Measurements from ENCODE around the gene LAMB1. TPM values are rescaled to one million over a fixed set of nuclear protein-coding genes. Genes with fewer than 3 reads are reported as not detected.

Gene LAMB1
- total RNA-seq, 1 experiment from 2014 or later = 169 TPM

DNA sequence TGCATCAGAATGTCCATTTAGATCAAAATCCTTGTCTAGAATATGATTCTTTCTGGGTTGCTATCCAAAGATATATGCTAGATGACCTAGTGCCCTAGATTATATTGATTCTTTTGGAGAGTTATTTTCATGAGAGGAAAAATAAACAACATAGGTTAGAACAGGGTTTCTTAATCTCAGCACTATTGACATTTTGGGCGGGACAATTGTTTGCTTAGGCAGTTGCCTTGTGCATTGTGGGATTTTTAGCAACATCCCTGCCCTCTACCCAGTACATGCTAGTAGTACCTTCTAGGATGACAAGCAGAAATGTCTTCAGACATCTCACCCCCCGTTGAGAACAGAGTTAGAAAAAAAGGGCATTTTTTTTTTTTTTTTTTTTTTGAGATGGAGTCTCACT, 25.1 kb upstream of the LAMB1 start:
- CTCF ChIA-PET = no interaction called here

DNA sequence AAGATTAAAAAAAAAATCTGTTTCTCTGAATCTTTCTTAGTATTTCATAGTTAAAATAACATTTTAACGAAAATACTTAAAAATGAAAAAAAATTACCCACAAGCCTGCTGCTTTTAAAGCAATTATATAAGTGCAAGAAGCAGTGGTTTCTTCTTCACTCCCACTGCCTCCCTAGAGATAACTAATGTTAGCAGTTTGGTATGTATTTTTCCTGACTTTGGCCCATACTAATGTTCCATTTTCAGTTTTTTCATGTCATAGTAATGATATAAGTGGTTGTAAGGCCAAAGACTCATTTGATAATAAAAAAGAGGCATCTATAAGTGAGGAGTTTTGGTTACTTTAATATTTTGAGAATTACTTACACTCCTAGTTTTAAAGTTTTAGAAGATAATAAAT, 24.3 kb upstream of the LAMB1 start:
- ChIA-PET POLR2A (ENCODE audit: low non-redundant PET) (no interaction called here), CTCF (no interaction called here)
- no peak for DNase-seq (ENCODE audit: low spot score)
- Histone ChIP-seq H3K36me3 (ENCODE audit: insufficient read depth, low read length, poor library complexity, severe bottlenecking) (no peaks in the 10 kb centered on the region), H3K4me3 (ENCODE audit: low read depth, low read length, poor library complexity, severe bottlenecking) (no peak overlapping the region), H3K27ac (ENCODE audit: low read depth, low read length, poor library complexity, severe bottlenecking) (no peak overlapping the region), H3K9me3 (ENCODE audit: low read depth, low read length, poor library complexity, severe bottlenecking) (no peaks in the 10 kb centered on the region), H3K4me1 (ENCODE audit: insufficient read depth, low read length, poor library complexity, severe bottlenecking) (peaks cover 18% of the 10 kb centered on the region), H3K27me3 (replicated peaks; ENCODE audit: insufficient read depth, low read depth, low read length, poor library complexity) (no peaks in the 10 kb centered on the region)
- no TSS peak for BruUV-seq (replicated peaks)
- TF ChIP-seq CTCF (conservative IDR thresholded peaks at IDR 0.05; ENCODE audit: low read depth, low read length) (no peak), EZH2 (IDR thresholded peaks at IDR 0.05; ENCODE audit: borderline replicate concordance, low read depth, low read length, poor library complexity, severe bottlenecking) (no peak)
- intact Hi-C loops (cut with micrococcal nuclease; ENCODE audit: unreplicated experiment) = no loop called here

More for the DNA sequence above, 25.1 kb upstream of the LAMB1 start:
- POLR2A ChIA-PET (ENCODE audit: low non-redundant PET) = no interaction called here
- no peaks in the 10 kb centered on the region for H3K27me3 ChIP-seq (replicated peaks; ENCODE audit: insufficient read depth, low read depth, low read length, poor library complexity)
- no peak for TF ChIP-seq CTCF (conservative IDR thresholded peaks at IDR 0.05; ENCODE audit: low read depth, low read length)
- no peak for DNase-seq (ENCODE audit: low spot score)
- intact Hi-C loops (cut with micrococcal nuclease; ENCODE audit: unreplicated experiment) = no loop called here
- no peak overlapping the region for H3K27ac ChIP-seq (ENCODE audit: low read depth, low read length, poor library complexity, severe bottlenecking)
- no TSS peak for BruUV-seq (replicated peaks)
- peaks cover 14% of the 10 kb centered on the region for H3K4me1 ChIP-seq (ENCODE audit: insufficient read depth, low read length, poor library complexity, severe bottlenecking)
- H3K9me3 ChIP-seq (ENCODE audit: low read depth, low read length, poor library complexity, severe bottlenecking) = no peaks in the 10 kb centered on the region
- no peak overlapping the region for H3K4me3 ChIP-seq (ENCODE audit: low read depth, low read length, poor library complexity, severe bottlenecking)
- no peaks in the 10 kb centered on the region for H3K36me3 ChIP-seq (ENCODE audit: insufficient read depth, low read length, poor library complexity, severe bottlenecking)

DNA sequence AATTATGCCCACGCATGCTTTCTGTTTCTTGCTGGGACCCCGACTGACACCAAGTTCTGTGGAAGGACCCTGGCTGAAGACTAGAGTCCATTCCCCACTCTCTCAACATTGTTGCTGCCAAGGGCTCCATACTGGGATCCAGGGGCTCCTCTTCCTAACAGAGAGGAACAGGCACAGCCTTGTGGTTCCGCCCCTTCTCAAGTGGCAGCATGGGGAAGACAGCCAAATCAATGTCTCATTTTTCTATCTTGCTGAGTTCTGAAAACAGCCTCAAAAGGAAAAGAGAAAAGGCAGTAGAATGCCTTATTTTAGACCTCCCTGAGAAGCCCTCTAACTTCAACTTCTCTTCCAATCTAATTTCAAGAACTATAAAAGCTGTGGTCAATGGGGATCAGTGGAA, 23.7 kb upstream of the LAMB1 start:
- Histone ChIP-seq H3K36me3 (ENCODE audit: insufficient read depth, low read length, poor library complexity, severe bottlenecking) (no peaks in the 10 kb centered on the region), H3K27me3 (replicated peaks; ENCODE audit: insufficient read depth, low read depth, low read length, poor library complexity) (no peaks in the 10 kb centered on the region), H3K4me1 (ENCODE audit: insufficient read depth, low read length, poor library complexity, severe bottlenecking) (peaks cover 18% of the 10 kb centered on the region), H3K27ac (ENCODE audit: low read depth, low read length, poor library complexity, severe bottlenecking) (no peak overlapping the region), H3K4me3 (ENCODE audit: low read depth, low read length, poor library complexity, severe bottlenecking) (no peak overlapping the region), H3K9me3 (ENCODE audit: low read depth, low read length, poor library complexity, severe bottlenecking) (no peaks in the 10 kb centered on the region)
- BruUV-seq (replicated peaks) = no TSS peak
- intact Hi-C loops (cut with micrococcal nuclease; ENCODE audit: unreplicated experiment) = no loop called here
- ChIA-PET CTCF (no interaction called here), POLR2A (ENCODE audit: low non-redundant PET) (no interaction called here)
- TF ChIP-seq EZH2 (IDR thresholded peaks at IDR 0.05; ENCODE audit: borderline replicate concordance, low read depth, low read length, poor library complexity, severe bottlenecking) = no peak
- TF ChIP-seq CTCF (conservative IDR thresholded peaks at IDR 0.05; ENCODE audit: low read depth, low read length) = no peak
- DNase-seq (ENCODE audit: low spot score) = peak; percentile 30
